GM12878 (cell line): Measurements from ENCODE around the gene TSSC4. TPM values are rescaled to one million over a fixed set of nuclear protein-coding genes. Genes with fewer than 3 reads are reported as not detected.

Source experiments
- ATAC-seq: fragments of 200-7000 bp; cut with Tn5 transposase; 3 replicates; pipeline ENCODE4 v1.9.1; 2020; ENCODE audit warnings: mild to moderate bottlenecking, moderate library complexity
- BruUV-seq: library from RNA; stranded (reverse); fragments of 400-500 nt; replicated peaks from 2 replicates; lab custom pipeline; 2021; lab: Mats Ljungman, UMichigan
- CTCF ChIA-PET: fragments of 300-600 bp; sonication (Branson Sonifier 250); formaldehyde crosslinking; extraction: SDS; loops from one replicate; lab custom pipeline; 2021; ENCODE audit warnings: inconsistent platforms; lab: Yijun Ruan, JAX
- POLR2A ChIA-PET: fragments of 350-600 bp; formaldehyde crosslinking; extraction: SDS; loops from one replicate; lab custom pipeline; 2021; ENCODE audit warnings: inconsistent platforms; lab: Charles Lee
- RAD21 ChIA-PET: fragments of 300-600 bp; sonication (Branson Sonifier 250); formaldehyde crosslinking; loops from one replicate; lab custom pipeline; 2023; ENCODE audit warnings: antibody characterized with exemption; ENCODE audit not compliant: unreplicated experiment; lab: Charles Lee
- SMC1A ChIA-PET: fragments of 300-600 bp; sonication (Branson Sonifier 250); formaldehyde crosslinking; loops from one replicate; lab custom pipeline; 2023; ENCODE audit not compliant: unreplicated experiment, uncharacterized antibody; lab: Charles Lee
- DNase-seq: peaks from one replicate; pipeline ENCODE4 v3.0.0-alpha.2; 2011; ENCODE audit warnings: low read depth, low spot score
- FAIRE-seq: peaks from 3 replicates; lab custom pipeline; 2011; peaks lifted over from hg19 to GRCh38; lab: Jason Lieb, UNC
- H2AFZ ChIP-seq: 2 replicates; pipeline ENCODE4 v1.6.0; 2011; ENCODE audit warnings: low read depth, low read length, control low read depth; ENCODE audit not compliant: control insufficient read depth
- H3K27ac ChIP-seq: 2 replicates; pipeline ENCODE4 v1.5.1; 2011; ENCODE audit warnings: control low read depth; ENCODE audit not compliant: control insufficient read depth, insufficient read depth
- H3K27me3 ChIP-seq, 2 experiments: replicated peaks in 1 of 2; 2 replicates each; pipeline versions ENCODE4 v1.6.0 to v1.6.1; 2011; ENCODE audit warnings: low read length in 1 of 2; ENCODE audit not compliant: control insufficient read depth in 2 of 2, insufficient read depth in 2 of 2
- H3K36me3 ChIP-seq, 2 experiments: 2 replicates each; pipeline ENCODE4 v1.5.1; 2011; ENCODE audit warnings: low read length in 1 of 2; ENCODE audit not compliant: control insufficient read depth in 2 of 2, insufficient read depth in 2 of 2
- H3K4me1 ChIP-seq: 2 replicates; pipeline ENCODE4 v1.6.1; 2011; ENCODE audit warnings: mild to moderate bottlenecking, low read length, moderate library complexity, mixed read lengths; ENCODE audit not compliant: control insufficient read depth, insufficient read depth
- H3K4me2 ChIP-seq: 2 replicates; pipeline ENCODE4 v1.6.0; 2011; ENCODE audit warnings: control low read depth; ENCODE audit not compliant: control insufficient read depth, insufficient read depth
- H3K4me3 ChIP-seq: fragments of 200-600 bp; sonication (generic); 2 replicates; pipeline ENCODE4 v1.5.1; 2016
- H3K79me2 ChIP-seq: 2 replicates; pipeline ENCODE4 v1.6.0; 2011; ENCODE audit warnings: low read length; ENCODE audit not compliant: control insufficient read depth, insufficient read depth
- H3K9ac ChIP-seq: 2 replicates; pipeline ENCODE4 v1.8.0; 2011; ENCODE audit warnings: low read length, control low read depth, mixed read lengths; ENCODE audit not compliant: control insufficient read depth, insufficient read depth
- H3K9me3 ChIP-seq: replicated peaks from 3 replicates; pipeline ENCODE4 v1.5.1; 2011; ENCODE audit warnings: mild to moderate bottlenecking, low read length; ENCODE audit not compliant: control insufficient read depth, insufficient read depth
- H4K20me1 ChIP-seq: 2 replicates; pipeline ENCODE4 v1.6.0; 2011; ENCODE audit not compliant: control insufficient read depth, insufficient read depth
- CBX3 ChIP-seq: fragments of 200-600 bp; sonication (generic); IDR thresholded peaks from 2 replicates; pipeline ENCODE4 v1.6.1; 2016; ENCODE audit warnings: low read depth, borderline replicate concordance
- CBX5 ChIP-seq: sonication (generic); IDR thresholded peaks from 2 replicates; pipeline ENCODE4 v1.6.1; 2016; ENCODE audit warnings: low read depth, moderate library complexity, mild to moderate bottlenecking, inconsistent platforms
- CHD4 ChIP-seq: fragments of 200-600 bp; sonication (generic); IDR thresholded peaks from 2 replicates; pipeline ENCODE4 v1.6.1; 2016; ENCODE audit warnings: mild to moderate bottlenecking
- IRF5 ChIP-seq: fragments of 450-650 bp; IDR thresholded peaks from 2 replicates; pipeline ENCODE4 v1.6.1; 2017; ENCODE audit warnings: borderline replicate concordance
- SREBF2 ChIP-seq: IDR thresholded peaks from 2 replicates; pipeline ENCODE4 v1.6.1; 2012; ENCODE audit warnings: mild to moderate bottlenecking, low read length
- TARDBP ChIP-seq: IDR thresholded peaks from 2 replicates; pipeline ENCODE4 v1.6.1; 2016; ENCODE audit warnings: borderline replicate concordance
- TCF3 ChIP-seq: IDR thresholded peaks from 2 replicates; pipeline ENCODE4 v1.6.1; 2012; ENCODE audit warnings: low read depth, mild to moderate bottlenecking, low read length, borderline replicate concordance; ENCODE audit not compliant: insufficient read depth
- WGBS: methylation state at CpG from one replicate; pipeline ENCODE4 v1.1.6; 2016; ENCODE audit warnings: low lambda C conversion rate; ENCODE audit not compliant: insufficient replicate concordance, insufficient coverage; ENCODE audit errors: missing lambda C conversion rate; 5-methylcytosine and 5-hydroxymethylcytosine counted together
- in situ Hi-C: fragments of 300-500 bp; cut with MboI; formaldehyde crosslinking; loops from 9 replicates; pipeline ENCODE4 v1.14.3; 2018; ENCODE audit warnings: mixed read lengths
- intact Hi-C: fragments of 100-400 bp; cut with micrococcal nuclease; formaldehyde crosslinking; loops from one replicate; pipeline ENCODE4 v1.14.2; 2022; ENCODE audit not compliant: unreplicated experiment
- polyA plus RNA-seq, 11 experiments: library from polyadenylated mRNA; depleted of rRNA in 4 of 11; unstranded in 6 of 11; stranded (reverse) in 5 of 11; fragments of >200 nt; fragmentation: Nextera tagmentation in 4 of 11; fragmentation: Illumina TruSeq in 1 of 11; extraction: Ambion mirVana in 4 of 11; extraction: Trizol in 1 of 11; gene quantifications; 1 replicate in 1 of 11; 2 replicates in 10 of 11; pipeline versions ENCODE4 v1.2.1 to v1.2.3, GENCODE V29; 2011 to 2016; ENCODE audit warnings: inconsistent platforms in 2 of 11, missing spikeins in 2 of 11, low read depth in 1 of 11
- total RNA-seq, 4 experiments: library from RNA; depleted of rRNA in 3 of 4; stranded (reverse); fragments of >200 nt in 3 of 4; fragmentation: Illumina TruSeq in 1 of 4; extraction: Trizol in 1 of 4; gene quantifications; 2 replicates each; pipeline versions ENCODE4 v1.2.1 to v1.2.3, GENCODE V29; 2013 to 2021
- TF ChIP-seq, protein P1 (sequence below): IDR thresholded peaks from 2 replicates; pipeline ENCODE4 v1.6.1; 2011; ENCODE audit warnings: borderline replicate concordance, low read depth, mild to moderate bottlenecking, moderate library complexity, mixed read lengths, low read length; ENCODE audit not compliant: insufficient read depth; ENCODE audit errors: extremely low read length

TSSC4 gene
- total and polyA plus RNA-seq, 10 of the 15 experiments (the other 5 are each of a cell fraction or from before 2014, with no cell fraction given) = 0.69 to 70.1 (median 25.7) TPM

DNA sequence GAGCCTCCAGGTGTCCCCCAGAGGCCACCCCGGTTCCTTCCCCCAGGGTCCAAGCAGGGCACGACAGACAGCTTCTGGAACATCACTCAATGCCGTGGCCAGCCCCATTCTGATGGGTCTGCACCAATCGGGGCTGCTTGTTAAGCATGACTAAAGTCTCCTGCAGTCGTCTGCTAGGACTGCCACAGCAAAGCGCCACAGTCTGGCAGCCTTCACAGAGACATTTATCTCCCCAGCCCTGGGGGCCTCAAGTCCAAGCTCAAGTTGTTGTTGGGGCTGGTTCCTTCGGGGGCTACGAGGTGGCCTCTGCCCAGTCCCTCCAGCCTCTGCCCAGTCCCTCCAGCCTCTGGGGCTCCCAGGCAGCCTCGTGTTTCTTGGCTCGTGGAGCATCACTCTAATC, 37.4 kb upstream of the TSSC4 start:
- no peaks in the 10 kb centered on the region for H3K79me2 ChIP-seq
- no peaks in the 10 kb centered on the region for H3K36me3 ChIP-seq
- H2AFZ ChIP-seq = no peak overlapping the region
- POLR2A ChIA-PET = no interaction called here
- H3K27ac ChIP-seq = no peak overlapping the region
- no peaks in the 10 kb centered on the region for H3K9me3 ChIP-seq
- BruUV-seq = no TSS peak
- H3K9ac ChIP-seq = no peak overlapping the region
- no peaks in the 10 kb centered on the region for H4K20me1 ChIP-seq
- intact Hi-C loops = no loop called here
- H3K4me3 ChIP-seq = no peak overlapping the region
- no peaks in the 10 kb centered on the region; a peak in 2 of 4 replicates for H3K27me3 ChIP-seq
- FAIRE-seq (no peak), ATAC-seq (no peak), DNase-seq (no peak)
- 18% methylated on average over 10 of the region's 10 CpGs for WGBS
- TF ChIP-seq TARDBP = no peak
- no peak for TF ChIP-seq CBX3
- no peak for TF ChIP-seq SREBF2
- TF ChIP-seq, protein P1, sequence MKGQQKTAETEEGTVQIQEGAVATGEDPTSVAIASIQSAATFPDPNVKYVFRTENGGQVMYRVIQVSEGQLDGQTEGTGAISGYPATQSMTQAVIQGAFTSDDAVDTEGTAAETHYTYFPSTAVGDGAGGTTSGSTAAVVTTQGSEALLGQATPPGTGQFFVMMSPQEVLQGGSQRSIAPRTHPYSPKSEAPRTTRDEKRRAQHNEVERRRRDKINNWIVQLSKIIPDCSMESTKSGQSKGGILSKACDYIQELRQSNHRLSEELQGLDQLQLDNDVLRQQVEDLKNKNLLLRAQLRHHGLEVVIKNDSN = no peak
- no peak for TF ChIP-seq IRF5
- TF ChIP-seq CBX5 = no peak
- no peak for TF ChIP-seq CHD4
- no peak for TF ChIP-seq TCF3
- in situ Hi-C loops = no loop called here
- H3K4me1 ChIP-seq = no peaks in the 10 kb centered on the region
- SMC1A ChIA-PET = no interaction called here
- RAD21 ChIA-PET = no interaction called here
- H3K4me2 ChIP-seq = no peak overlapping the region
- CTCF ChIA-PET = no interaction called here
